Hematopoietic multipotent progenitor cell treated with erythropoietin and hydrocortisone succinate and interleukin-3 and kit ligand, for 4 days (in vitro differentiated cells): Measurements from ENCODE around the gene AP1M2.

Source experiments
- DNase-seq: peaks from one replicate; pipeline ENCODE4 v3.0.0-alpha.2; 2015

AP1M2 gene

GRCh38 chr19:10587022-10587838, at the start of gene AP1M2:
TSS of gene AP1M2 (minus strand) at chr19:10587312. CDS start at chr19:10587231, 81 bp downstream.
- DNase-seq = no peak

DNA sequence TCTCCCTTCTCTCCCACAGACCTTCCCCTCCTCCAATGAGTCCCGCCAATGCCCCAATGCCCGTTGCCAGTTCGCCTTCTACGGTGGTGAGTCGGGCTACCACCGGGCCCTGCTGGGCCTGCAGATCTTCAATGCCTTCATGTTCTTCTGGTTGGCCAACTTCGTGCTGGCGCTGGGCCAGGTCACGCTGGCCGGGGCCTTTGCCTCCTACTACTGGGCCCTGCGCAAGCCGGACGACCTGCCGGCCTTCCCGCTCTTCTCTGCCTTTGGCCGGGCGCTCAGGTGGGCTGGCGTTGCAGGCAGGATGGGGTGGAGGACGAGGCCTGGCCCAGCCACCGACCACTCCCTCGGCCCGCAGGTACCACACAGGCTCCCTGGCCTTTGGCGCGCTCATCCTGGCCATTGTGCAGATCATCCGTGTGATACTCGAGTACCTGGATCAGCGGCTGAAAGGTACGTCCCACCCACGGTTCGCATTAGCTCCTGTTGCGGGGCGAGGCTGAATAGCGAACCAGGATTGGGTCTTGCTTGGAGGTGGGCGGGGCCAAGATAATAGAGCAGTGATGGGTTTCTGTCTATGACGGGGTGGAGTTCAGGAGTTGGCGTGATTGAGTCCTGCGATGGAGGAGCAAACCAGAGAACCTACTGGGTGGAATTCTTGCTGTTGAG, 49.3 kb upstream of the AP1M2 start:
- DNase-seq = no peak

DNA sequence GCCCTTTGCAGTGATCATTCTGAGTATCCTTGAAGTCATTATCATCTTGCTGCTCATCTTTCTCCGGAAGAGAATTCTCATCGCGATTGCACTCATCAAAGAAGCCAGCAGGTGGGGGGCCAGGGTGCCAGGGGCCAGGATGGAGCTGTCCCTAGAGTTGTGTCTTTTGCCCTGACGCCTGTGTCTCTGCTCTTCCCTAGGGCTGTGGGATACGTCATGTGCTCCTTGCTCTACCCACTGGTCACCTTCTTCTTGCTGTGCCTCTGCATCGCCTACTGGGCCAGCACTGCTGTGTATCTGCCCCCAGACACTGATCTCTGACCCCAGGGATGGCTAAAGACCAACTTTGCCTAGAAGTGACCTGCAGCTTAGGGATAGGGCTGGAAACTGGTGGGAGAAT, 47.9 kb upstream of the AP1M2 start:
- DNase-seq = no peak

GRCh38 chr19:10634430-10634829, 47.3 kb upstream of the AP1M2 start:
- DNase-seq = no peak

GRCh38 chr19:10631874-10632273, 44.8 kb upstream of the AP1M2 start:
- no peak for DNase-seq

- no peak for DNase-seq
Observed at GRCh38 chr19:10625762-10626138, 38.6 kb upstream of the AP1M2 start.

GRCh38 chr19:10625003-10625761, 38.1 kb upstream of the AP1M2 start, which contains the start of gene SLC44A2:
TSS of gene SLC44A2 (plus strand) at chr19:10625553. CDS start at chr19:10625634, 81 bp downstream.
- DNase-seq = no peak

- no peak for DNase-seq
Observed at GRCh38 chr19:10624585-10624984, 37.5 kb upstream of the AP1M2 start.

DNA sequence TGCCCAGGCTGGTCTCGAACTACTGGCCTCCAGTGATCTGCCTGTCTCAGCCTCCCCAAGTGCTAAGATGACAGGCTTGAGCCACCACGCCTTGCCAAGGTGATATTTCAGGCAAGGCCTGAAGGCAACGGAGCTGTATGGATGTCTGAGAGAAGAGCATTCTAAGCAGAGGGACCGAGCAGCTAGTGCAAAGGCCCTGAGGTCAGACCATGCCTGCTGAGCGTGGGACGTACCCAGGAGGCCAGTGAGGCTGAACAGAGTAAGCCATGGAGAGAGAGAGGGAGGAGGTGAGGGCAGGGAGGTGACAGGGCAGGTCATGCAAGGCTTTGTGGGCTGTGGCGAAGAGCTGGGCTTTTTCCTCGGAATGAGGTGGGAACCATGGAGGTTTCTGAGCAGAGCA, 34.9 kb upstream of the AP1M2 start:
- DNase-seq = no peak

GRCh38 chr19:10620786-10621185, 33.7 kb upstream of the AP1M2 start:
- no peak for DNase-seq

DNA sequence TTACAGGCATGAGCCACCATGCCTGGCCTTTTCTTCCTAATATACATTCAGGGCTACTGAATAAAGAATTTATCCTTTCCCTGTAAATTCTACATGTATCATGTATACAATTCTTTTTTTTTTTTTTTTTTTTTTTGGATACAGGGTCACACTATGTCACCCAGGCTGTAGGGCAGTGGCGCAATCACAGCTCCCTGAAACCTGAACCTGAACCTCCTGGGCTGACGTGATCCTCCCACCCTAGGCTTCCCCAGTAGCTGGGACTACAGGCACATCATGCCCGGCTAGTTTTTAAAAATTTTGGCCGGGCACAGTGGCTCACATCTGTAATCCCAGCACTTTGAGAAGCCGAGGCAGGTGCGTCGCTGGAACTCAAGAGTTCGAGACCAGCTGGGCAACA, 31.7 kb upstream of the AP1M2 start:
- no peak for DNase-seq

- peak; percentile 49 for DNase-seq
Observed at GRCh38 chr19:10617409-10618121, 30.5 kb upstream of the AP1M2 start.

DNA sequence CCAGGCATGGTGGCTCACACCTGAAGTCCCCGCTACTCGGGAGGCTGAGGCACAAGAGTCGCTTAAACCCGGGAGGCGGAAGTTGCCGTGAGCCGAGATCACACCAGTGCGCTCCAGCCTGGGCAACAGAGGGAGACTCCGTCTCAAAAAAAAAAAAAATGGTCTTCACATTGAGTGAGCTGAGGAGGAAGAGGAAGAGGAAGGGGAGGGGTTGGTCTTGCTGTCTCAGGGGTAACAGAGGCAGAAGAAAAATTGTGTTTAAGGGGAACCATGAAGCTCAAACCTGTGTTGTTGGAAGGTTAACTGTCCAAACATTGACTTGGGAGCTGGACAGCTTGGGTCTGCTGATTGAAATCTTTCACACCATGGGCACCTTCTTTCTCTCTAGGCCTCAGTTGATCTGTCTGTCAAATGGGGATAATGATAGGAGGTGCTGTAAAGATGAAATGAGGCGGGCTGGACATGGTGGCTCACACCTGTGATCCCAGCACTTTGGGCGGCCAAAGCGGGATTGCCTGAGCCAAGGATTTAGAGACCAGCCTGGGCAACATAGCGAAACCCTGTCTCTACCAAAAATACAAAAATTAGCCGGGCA, 28.4 kb upstream of the AP1M2 start:
- no peak for DNase-seq

DNA sequence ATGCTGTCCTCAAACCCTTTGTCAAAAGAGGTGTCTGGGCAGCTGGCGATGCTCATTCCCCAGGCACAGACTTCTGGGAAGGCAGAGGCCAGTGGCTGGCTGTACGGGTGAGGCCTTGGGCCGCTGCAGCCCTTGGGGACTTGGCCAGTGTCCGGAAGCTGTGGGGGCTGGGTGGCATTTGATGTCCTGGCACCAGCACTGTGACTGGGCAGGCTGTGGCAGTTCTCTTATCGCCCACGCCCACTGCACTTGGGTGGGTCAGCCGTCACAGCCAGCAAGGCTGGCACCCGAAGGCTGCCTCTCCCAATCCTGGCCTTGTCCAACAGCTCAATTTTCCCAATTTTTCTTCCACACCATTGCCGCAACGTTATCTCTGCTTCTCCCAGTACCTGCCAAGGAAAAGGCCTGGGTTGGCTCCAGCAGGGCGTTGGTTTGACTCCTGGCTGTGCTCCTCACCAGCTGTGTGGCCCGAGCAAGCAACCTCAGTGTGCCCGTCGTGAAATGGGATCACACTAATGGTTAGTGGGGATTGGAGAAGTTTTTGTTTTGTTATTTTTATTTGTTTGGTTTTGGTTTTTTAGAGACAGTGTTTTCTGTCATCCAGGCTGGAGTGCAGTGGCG, 25.5 kb upstream of the AP1M2 start:
- DNase-seq = peak; percentile 57

DNA sequence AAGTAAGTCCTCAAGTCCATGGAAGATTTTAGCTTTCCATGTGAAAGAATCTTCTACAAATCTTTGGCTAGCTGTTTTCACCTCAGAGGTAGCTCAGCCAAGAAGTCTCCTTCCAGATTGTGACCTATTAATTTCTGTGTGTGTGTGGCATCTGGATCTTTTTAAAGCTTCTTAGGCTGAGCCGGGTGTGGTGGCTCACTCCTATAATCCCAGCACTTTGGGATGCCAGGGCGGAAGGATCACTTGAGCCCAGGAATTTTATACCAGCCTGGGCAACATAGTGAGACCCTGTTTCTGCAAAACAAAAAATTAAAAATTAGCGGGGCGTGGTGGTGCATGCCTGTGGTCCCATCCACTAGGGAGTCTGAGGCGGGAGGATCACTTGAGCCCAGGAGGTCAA, 24.8 kb upstream of the AP1M2 start:
- DNase-seq = no peak

DNA sequence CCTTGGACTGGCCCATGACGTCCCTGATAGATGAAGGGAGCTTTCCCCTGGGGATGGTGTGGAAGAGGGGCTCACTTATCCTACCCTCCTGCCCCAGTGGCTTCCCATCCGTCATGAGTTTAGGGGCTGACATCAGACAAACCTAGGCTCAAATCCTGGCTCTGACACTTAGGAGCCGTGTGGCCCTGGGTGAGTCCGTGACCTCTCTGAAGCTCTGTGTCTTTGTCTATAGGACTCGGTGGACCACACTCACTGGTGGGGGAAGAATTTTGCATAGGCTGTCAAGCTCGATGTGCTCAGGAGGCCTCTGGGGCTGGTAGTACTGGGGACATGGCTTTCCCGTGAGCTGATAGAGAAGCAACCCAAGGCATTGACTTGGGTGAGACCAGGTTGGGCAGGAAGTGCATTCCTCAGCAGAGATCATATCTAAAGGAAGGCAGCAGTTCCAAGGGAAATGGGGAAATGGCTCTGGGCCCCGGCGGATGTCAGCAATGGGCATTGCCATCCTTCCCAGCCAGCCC, 17.4 kb upstream of the AP1M2 start:
- peak; percentile 33 for DNase-seq

DNA sequence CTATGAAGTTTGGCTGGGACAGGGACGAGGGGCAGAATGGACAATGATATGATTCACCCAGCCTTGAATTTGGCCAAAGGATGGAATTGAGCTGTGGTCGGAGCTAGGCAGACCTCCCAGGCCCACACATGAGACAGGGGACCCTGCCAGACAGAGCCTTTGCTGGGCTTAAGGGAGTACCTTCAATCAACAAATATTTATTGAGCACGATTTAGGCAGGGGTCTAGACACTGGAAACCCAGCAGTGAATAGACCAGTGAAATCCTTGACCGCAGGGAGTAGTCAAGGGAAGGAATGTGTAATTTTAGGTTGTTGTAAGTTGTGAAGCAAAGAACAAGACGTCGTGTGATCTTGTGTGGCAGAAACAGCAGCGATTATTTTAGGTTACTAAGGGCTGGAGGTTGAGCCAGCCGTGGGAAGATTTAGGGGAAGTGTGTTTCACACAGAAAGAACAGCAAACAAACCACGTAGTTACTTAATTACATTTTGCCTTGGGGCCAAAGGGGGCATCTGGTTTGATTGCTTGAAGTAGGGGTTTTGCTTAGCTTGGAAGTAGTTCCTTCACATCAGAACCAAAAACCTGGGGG, 16.9 kb upstream of the AP1M2 start:
- DNase-seq = peak; percentile 84

GRCh38 chr19:10603084-10603872, 16.2 kb upstream of the AP1M2 start:
- DNase-seq = peak; percentile 69

DNA sequence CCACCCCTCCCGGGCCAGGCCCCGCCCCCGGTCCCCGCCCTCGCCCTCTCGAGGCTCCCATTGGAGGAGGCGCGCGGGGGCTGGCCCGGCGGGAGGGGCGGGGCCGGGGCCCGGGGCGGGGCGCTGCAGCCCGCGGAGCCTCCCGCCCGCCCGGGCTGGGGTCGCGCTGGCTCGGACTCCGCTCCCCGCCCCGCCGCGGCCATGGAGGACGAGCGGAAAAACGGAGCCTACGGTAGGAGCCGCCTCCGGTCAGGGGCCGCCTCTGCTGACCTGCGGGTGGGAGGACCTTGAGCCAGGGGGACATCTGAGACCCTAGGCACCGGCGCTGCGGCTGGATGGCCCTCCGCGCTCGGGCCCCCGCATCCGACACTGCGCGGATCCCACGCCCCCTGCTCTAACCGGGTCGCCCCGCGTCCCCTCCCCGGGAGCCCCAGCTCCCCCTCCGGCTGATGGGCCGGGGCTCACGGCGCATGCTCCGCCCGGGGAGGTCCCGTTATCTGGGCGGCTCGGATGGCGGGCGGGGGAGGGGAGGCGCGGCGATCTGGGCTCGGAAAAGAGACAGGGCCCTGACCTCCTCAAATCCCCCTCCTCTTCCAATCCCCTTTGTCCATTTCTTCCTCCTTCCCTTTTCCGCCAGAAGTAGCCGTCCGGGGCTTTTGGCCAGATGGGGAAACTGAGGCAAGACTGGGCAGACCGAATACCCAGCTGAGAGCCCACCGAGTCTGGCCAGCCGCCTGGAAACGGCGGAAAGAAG, 15.4 kb upstream of the AP1M2 start:
- peak; percentile 93 for DNase-seq

GRCh38 chr19:10601999-10602329, 14.9 kb upstream of the AP1M2 start:
- DNase-seq = no peak
